GM10266 (cell line): ENCODE results near the gene TPGS1.

Experiments
- DNase-seq: peaks from one replicate; pipeline ENCODE4 v3.0.0; 2012; ENCODE audit errors: extremely low spot score
- TF ChIP-seq, protein P1 (sequence below): IDR thresholded peaks from 2 replicates; pipeline ENCODE4 v1.5.1; 2012; ENCODE audit warnings: mild to moderate bottlenecking, low read depth; ENCODE audit not compliant: control insufficient read depth, insufficient read depth; ENCODE audit errors: missing control alignments

Gene TPGS1

DNA sequence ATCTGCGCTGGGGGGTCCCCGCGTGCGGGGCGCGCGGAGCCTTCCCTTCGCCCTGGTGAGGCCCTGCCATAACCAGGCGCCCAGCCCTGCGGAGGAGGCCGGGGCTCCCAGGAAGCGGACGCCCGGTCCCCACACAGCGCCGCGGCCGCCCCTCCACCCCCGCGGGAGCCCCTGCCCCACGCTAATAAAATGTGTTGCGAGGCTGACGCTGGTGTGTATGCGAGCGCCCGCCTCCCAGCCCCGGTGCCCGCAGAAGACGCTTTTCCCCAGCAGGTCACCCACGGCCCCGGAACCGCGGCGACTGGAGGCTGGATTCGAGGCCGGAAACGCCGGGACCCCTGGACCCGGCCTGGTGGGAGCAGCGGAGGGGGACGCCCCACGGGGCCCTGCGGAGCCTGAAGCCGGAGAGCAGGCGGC, 12.2 kb downstream of the TPGS1 start:
- TF ChIP-seq, protein P1, sequence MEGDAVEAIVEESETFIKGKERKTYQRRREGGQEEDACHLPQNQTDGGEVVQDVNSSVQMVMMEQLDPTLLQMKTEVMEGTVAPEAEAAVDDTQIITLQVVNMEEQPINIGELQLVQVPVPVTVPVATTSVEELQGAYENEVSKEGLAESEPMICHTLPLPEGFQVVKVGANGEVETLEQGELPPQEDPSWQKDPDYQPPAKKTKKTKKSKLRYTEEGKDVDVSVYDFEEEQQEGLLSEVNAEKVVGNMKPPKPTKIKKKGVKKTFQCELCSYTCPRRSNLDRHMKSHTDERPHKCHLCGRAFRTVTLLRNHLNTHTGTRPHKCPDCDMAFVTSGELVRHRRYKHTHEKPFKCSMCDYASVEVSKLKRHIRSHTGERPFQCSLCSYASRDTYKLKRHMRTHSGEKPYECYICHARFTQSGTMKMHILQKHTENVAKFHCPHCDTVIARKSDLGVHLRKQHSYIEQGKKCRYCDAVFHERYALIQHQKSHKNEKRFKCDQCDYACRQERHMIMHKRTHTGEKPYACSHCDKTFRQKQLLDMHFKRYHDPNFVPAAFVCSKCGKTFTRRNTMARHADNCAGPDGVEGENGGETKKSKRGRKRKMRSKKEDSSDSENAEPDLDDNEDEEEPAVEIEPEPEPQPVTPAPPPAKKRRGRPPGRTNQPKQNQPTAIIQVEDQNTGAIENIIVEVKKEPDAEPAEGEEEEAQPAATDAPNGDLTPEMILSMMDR, result no peak

DNA sequence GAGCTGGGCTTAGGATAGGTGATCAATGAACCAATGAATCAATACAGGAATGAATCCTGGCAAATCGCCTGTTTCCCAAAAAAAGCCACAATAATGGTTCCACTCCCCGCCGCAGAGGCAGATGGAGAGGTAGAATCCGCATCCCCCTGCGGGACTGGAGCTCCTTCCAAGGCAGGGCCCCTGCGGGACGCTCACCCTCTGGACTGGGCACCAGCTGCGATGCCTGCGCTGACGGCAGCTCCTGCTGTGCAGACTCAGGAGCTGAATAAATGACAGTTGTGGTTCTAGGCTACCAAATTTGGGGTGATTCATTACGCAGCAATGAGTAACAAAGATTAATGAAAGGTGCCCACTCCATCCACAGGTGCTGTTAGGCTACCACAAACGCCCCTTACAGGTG, 15.4 kb downstream of the TPGS1 start:
- TF ChIP-seq, protein P1, result no peak
- no peak for DNase-seq

More for the DNA sequence above, 12.2 kb downstream of the TPGS1 start:
- DNase-seq, result no peak

DNA sequence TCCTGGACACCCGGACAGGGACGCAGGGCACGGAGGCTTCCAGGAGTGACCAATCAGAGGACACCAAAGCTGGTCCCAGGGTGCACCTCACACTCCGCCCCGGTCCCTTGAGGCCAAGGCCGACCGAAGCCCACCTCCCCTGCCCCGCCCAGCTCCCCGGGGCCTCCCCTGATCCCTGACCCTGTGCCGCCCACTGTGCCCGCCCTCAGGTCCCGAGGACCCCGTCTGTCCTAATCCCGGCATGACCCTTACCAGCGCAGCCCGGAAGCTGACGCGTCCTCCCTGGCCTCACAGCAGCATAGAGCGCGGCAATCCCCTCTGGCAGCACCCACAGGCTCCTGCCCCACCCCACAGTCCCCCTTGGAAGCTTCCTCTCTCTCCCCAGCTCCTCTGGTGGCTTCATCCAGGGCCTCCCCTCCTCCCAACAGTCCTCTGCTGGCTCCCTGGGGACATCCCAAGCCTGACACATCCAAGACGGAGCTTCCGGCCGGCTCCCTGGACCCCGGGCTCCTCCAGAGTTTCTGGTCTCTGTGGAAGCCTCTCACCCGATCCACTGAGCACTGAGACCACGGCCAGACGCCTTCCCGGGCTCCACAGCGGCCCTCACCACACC, 16.9 kb downstream of the TPGS1 start:
- TF ChIP-seq, protein P1, result no peak
- no peak for DNase-seq

DNA sequence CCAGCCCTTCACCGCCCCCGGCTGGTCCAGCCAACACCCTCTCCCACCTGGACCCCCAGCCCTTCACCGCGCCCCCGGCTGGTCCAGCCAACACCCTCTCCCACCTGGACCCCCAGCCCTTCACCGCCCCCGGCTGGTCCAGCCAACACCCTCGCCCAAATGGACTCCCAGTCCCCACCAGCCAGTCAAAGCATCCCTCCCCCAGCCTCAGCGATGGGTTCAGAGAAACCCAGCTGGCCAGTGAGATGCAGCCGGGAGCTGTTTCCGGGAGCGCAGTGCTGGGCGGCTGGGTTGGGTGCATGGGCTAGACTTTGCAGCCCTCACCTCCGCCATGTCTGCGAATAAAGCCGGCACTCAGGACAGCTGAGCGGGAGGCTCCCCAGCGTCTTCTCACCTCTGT, 17.7 kb downstream of the TPGS1 start:
- no peak for DNase-seq
- TF ChIP-seq, protein P1, result no peak

DNA sequence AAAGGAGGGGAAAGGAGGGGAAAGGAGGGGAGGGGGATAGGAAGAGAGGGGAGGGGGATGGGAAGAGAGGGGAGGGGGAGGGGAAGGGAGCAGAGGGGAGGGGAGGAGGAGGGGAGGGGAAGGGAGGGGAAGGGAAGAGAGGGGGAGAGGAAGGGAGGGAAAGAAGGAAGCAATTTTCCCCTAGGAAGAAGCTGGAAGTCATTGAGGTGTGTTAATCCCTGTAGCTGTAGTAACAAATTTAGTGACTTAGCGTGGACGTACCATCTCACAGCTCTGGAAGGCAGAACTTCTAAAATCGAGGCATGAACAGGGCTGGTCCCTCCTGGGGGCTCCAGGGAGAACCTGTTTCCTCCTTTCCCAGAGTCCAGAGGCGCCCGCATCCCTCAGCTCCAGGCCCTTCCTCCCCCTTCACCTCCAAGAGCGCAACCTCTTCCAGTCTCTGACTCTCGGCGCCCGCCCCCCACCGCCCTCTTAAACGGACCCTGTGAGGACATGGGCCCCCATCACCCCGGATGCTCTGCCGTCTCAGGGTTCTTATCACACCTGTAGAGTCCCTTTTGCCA, 18.6 kb downstream of the TPGS1 start:
- TF ChIP-seq, protein P1, result no peak
- DNase-seq, result no peak

DNA sequence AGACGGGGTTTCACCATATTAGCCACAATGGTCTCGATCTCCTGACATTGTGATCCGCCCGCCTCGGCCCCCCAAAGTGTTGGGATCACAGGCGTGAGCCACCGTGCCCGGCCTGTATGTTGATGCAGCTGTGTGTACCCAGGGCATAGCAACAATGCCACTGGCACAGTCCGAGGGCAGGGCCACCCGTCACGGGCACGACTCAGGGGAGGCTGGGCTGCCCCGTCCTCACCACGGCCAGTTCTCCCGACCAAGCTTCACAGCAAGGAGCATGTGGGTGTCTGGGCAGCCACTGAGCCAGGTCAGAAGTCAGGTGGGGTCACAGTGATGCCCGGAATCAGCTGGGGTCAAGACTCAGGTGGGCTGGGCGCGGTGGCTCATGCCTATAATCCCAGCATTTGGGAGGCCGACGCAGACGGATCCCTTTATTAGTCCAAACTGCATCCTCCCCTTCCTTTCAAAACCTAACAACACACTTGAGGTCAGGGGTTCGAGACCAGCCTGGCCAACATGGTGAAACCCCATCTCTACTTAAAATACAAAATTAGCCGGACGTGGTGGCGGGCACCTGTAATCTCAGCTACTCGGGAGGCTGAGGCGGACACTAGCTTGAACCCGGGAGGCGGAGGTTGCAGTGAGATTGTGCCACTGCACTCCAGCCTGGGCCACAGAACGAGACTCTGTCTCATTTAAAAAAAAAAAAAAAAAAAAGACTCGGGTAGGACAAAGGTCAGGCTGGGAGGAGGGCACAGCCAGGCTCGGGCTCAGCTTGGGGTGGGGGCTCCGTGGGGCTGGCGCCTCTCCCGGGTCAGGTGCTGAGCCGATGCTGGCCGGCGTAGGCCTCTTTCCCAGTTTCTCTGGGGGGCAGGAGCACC, 23.1 kb downstream of the TPGS1 start:
- TF ChIP-seq, protein P1, result no peak
- no peak for DNase-seq
